Muscle layer of duodenum (tissue), 2 donors: ENCODE data around the gene RAD51B.

ENCODE experiments used
- H3K27ac ChIP-seq: one replicate; pipeline ENCODE4 v1.7.0; 2013; ENCODE audit warnings: mild to moderate bottlenecking, low read length
- H3K27me3 ChIP-seq: one replicate; pipeline ENCODE4 v1.7.0; 2013; ENCODE audit warnings: low read depth, mild to moderate bottlenecking, control low read depth, low read length
- H3K36me3 ChIP-seq, 2 donors: one replicate each; pipeline ENCODE4 v1.7.0; 2013; ENCODE audit warnings: low read length in 2 of 2, control low read depth in 1 of 2, mild to moderate bottlenecking in 1 of 2; ENCODE audit not compliant: insufficient read depth in 2 of 2, control insufficient read depth in 1 of 2
- H3K4me1 ChIP-seq, 2 donors: one replicate each; pipeline ENCODE4 v1.7.0; 2013; ENCODE audit warnings: low read length in 2 of 2, mild to moderate bottlenecking in 2 of 2, control low read depth in 1 of 2, moderate library complexity in 1 of 2; ENCODE audit not compliant: insufficient read depth in 2 of 2, control insufficient read depth in 1 of 2
- H3K4me3 ChIP-seq, 2 donors: one replicate each; pipeline ENCODE4 v1.7.0; 2013; ENCODE audit warnings: low read length in 2 of 2, low read depth in 1 of 2, mild to moderate bottlenecking in 1 of 2
- H3K9me3 ChIP-seq, 2 donors: one replicate each; pipeline ENCODE4 v1.7.0; 2013; ENCODE audit warnings: low read length in 2 of 2, control low read depth in 1 of 2, mild to moderate bottlenecking in 1 of 2; ENCODE audit not compliant: control insufficient read depth in 1 of 2
- donor health status: healthy.

The RAD51B gene

DNA sequence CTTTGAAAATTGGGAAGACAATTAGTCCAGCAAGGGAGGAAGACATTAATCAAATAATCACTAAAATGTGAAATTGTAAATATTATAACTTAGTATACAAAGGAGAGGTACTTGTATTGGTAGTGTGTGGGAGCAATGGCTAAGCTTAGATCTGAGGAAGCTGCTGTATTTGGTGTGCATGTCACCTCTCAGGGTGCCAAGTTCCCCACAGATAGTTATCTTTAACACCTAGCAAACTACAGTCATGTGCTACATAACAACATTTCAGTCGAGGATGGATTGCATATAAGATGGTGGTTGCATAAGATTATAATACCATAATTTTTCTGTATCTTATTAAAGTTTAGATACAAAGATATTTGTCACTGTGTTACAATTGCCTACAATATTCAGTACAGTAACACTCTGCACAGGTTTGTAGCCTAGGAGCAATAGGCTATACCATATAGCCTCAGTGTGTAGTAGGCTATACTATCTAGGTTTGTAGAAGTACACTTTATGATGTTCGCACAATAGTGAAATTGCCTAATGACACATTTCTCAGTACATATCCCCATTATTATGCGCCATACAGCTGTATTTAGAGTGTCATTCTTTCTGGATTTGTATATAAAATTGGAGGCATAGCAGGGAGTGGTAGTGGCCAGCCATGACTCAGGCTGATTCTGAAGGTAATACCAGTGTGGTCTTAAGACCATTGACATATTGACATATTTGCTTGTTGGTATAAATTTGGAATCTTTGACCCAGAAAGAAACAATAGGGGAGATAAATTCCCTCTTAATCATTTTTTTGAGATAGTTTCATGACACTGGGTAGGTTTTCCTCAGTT is 55.8 kb downstream of the RAD51B start:
- H3K4me1 ChIP-seq, result no peaks in the 10 kb centered on the region
- H3K4me3 ChIP-seq, result no peak overlapping the region
- H3K36me3 ChIP-seq, result no peaks in the 10 kb centered on the region
- H3K27me3 ChIP-seq, result no peaks in the 10 kb centered on the region
- H3K27ac ChIP-seq, result no peak overlapping the region
- no peaks in the 10 kb centered on the region for H3K9me3 ChIP-seq

DNA sequence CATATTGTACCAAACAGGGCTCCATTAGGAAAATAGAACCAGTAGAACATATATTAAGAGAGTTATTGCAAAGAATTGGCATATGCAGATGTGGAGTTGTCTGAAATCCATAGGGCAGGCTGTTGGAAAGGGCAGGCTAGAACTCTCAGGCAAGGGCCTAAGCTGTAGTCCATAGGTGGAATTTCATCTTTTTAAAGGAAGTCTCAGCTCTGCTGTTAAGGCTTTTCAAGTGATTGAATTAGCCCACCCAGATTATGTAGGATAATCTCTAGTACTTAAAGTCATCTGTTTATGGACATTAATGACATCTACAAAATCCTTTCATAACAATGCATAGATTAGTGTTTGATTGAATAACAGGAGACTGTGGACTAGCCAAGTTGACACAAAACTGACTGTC is 59.4 kb downstream of the RAD51B start:
- no peaks in the 10 kb centered on the region for H3K36me3 ChIP-seq
- no peaks in the 10 kb centered on the region for H3K4me1 ChIP-seq
- H3K4me3 ChIP-seq, result no peak overlapping the region
- H3K9me3 ChIP-seq, result no peaks in the 10 kb centered on the region
- no peaks in the 10 kb centered on the region for H3K27me3 ChIP-seq
- H3K27ac ChIP-seq, result no peak overlapping the region

DNA sequence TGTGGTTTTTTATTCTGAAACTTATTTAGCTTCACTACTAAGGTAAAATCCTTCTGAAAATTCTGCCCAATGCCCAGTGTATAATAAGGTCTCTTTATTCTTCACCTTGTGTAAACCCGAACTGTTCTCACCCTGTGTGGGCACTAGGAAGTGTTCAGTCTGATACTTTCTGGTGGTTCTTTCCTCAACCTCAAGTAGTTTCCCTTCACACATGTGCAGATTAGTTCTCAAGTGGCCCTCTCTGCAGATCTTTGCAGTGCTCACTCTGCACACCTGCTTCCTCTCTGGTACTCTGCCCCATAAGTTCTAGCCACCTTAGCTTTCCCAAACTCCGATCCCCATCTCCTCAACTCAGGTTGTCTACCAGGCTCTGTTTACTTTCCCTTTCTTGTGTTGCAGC is 61.6 kb downstream of the RAD51B start:
- Histone ChIP-seq H3K27ac (no peak overlapping the region), H3K4me3 (no peak overlapping the region), H3K36me3 (no peaks in the 10 kb centered on the region), H3K4me1 (no peaks in the 10 kb centered on the region), H3K9me3 (no peaks in the 10 kb centered on the region), H3K27me3 (no peaks in the 10 kb centered on the region)

DNA sequence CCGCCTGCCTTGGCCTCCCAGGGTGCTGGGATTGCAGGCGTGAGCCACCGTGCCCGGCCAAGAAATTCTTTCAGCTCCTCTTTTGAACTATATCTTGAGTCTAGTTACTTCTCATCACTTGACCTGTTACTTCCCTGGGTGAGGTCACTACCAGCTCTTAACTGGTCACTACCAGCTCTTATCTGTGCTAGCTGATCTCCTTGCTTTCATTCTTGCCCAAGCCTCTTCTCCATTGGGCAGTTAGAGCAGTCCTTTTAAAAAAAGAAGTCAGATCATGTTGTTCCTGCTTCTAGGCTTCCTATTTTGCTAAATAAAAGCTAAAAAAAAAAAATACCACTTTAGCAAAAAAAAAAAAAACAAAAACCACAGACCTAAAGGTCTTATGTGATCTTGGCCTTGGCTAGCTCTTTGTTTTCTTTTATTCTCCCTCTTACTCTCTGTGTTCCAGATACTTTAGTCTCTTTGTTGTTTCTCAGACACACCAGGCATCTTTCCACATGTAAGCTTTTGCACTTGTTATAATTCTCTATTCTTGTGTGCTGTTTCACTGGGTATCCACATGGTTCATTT is 63.5 kb downstream of the RAD51B start:
- no peak overlapping the region for H3K4me3 ChIP-seq
- H3K9me3 ChIP-seq, result no peaks in the 10 kb centered on the region
- no peaks in the 10 kb centered on the region for H3K4me1 ChIP-seq
- no peaks in the 10 kb centered on the region for H3K36me3 ChIP-seq
- no peak overlapping the region for H3K27ac ChIP-seq
- no peaks in the 10 kb centered on the region for H3K27me3 ChIP-seq

DNA sequence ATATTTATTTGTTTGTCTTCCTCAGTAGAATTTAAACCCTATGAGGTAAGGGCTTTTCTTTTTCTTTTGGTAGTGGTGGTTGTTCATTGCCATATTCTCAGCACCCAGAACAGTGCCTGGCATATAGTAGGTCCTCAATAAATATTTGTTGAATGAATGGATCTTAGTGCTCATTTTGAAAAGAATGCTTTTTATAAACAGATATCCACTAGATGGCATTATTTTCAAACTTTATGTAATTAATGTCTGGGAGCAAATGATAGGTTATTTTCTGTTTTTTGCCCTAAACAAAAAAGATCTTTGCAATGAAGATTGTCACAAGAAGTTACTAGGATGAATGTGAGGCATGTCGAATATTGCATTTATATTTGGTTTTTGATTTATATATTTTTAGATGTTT is 64.1 kb downstream of the RAD51B start:
- Histone ChIP-seq H3K27ac (no peak overlapping the region), H3K4me3 (no peak overlapping the region), H3K36me3 (no peaks in the 10 kb centered on the region), H3K4me1 (no peaks in the 10 kb centered on the region), H3K27me3 (no peaks in the 10 kb centered on the region), H3K9me3 (no peaks in the 10 kb centered on the region)

DNA sequence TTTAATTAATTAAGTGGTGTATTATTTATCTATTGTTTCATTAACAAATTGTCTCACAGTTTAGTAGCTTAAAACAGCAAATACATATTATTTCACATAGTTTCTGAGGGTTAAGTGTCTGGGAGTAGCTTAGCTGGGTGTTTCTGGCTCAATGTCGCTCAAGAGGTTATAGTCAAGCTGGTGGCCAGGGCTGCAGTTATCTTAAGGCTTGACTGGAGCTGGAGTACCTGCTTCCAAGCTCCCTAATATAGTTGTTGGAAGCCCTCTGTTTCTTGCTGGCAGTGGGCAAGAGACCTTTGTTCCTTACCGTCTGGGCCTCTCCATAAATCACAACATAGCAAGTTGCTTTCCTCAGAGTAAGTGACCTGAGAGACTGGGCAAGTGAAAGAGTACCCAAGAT is 66.6 kb downstream of the RAD51B start:
- no peak overlapping the region for H3K4me3 ChIP-seq
- no peak overlapping the region for H3K27ac ChIP-seq
- no peaks in the 10 kb centered on the region for H3K9me3 ChIP-seq
- H3K4me1 ChIP-seq, result no peaks in the 10 kb centered on the region
- H3K27me3 ChIP-seq, result no peaks in the 10 kb centered on the region
- H3K36me3 ChIP-seq, result no peaks in the 10 kb centered on the region

DNA sequence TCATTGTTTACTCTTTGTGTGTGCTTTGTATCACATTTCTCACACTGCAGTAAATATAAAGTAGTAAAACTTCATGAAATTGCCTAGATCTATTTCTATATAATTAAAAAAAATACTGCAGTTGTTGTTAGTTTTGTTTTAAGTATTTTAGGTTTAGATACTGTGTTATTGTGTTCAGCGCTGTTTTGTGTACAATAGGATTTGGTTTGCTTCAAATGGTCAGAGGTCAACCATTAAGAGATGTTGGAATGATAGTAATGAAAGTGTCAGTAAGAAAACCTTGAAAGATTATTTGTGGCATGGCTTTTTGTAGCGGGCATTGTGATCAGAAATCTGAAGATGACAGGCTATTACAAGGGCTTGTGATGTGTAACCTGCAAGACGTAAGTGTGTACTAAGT is 67.9 kb downstream of the RAD51B start:
- H3K4me1 ChIP-seq, result no peaks in the 10 kb centered on the region
- no peak overlapping the region for H3K27ac ChIP-seq
- no peak overlapping the region for H3K4me3 ChIP-seq
- no peaks in the 10 kb centered on the region for H3K36me3 ChIP-seq
- H3K9me3 ChIP-seq, result no peaks in the 10 kb centered on the region
- no peaks in the 10 kb centered on the region for H3K27me3 ChIP-seq

DNA sequence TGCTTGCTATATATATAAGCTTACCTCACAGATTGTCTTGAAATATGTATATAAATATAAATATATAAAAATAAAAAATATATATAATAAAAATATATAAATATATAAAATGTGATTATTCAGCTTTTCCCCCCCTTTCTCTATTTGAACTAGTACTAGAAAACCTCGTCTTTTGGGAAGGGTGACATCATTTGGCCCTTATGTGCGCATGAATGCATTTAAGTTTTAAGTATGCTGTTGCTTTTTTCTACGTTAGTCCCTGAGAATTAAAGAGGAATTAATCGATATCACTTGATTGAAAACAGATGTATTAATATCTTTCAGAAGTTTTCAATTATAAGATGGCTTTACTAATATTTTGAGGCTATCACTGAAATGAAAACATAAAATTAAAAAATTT is 69.9 kb downstream of the RAD51B start:
- Histone ChIP-seq H3K36me3 (no peaks in the 10 kb centered on the region), H3K27me3 (no peaks in the 10 kb centered on the region), H3K9me3 (no peaks in the 10 kb centered on the region)

DNA sequence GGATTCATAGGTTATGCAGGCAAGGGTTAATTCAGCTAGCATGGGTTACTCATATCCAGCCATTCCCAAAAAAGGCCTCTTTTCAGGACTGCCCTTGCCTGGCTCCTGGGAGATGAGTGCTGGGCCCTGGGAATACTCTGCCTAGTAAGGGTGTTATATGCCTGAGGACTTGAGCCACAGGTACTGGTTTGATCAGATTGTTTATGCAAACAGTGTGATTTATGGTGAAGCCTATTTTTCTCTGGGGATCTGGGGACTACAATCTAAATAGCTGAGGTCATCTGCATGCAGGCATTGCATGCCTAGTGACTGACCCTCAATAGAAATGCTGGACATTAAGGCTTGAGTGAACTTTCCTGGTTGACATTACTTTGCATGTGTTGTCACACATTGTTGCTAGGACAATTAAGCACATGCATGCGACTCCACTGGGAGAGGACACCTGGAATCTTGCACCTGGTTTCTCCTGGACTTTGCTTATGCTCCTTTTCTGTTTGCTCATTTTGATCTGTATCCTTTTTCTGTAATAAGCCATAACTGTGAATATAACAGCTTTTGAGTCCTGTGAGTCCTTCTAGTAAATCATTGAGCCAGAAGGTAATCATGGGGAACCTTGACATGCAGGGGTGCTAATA is 73.0 kb downstream of the RAD51B start:
- H3K36me3 ChIP-seq, result no peaks in the 10 kb centered on the region
- H3K27me3 ChIP-seq, result no peaks in the 10 kb centered on the region
- no peaks in the 10 kb centered on the region for H3K9me3 ChIP-seq
- H3K4me1 ChIP-seq, result no peaks in the 10 kb centered on the region
- no peak overlapping the region for H3K27ac ChIP-seq
- H3K4me3 ChIP-seq, result no peak overlapping the region

More for the DNA sequence above, 69.9 kb downstream of the RAD51B start:
- H3K27ac ChIP-seq, result no peak overlapping the region
- no peaks in the 10 kb centered on the region for H3K4me1 ChIP-seq
- H3K4me3 ChIP-seq, result no peak overlapping the region

DNA sequence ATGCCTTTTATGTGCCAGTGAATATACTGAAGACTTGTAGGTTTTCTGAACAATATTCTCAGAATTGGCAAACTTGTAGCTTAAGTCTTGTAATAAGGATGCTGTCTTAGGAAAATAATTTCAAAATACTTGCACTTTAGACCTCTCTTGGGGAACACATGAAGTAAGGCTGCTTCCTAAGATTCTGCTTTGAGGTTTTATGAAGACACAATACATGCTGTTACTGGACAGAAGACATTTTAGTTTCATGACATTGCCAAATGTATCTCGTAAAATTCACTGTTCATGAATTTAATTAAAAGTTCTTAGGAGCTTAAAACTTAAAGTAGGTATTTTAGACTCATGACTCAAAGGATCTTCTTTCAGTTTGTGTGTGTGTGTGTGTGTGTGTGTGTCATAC is 80.7 kb downstream of the RAD51B start:
- H3K27me3 ChIP-seq, result no peaks in the 10 kb centered on the region
- H3K27ac ChIP-seq, result no peak overlapping the region
- no peaks in the 10 kb centered on the region for H3K36me3 ChIP-seq
- H3K9me3 ChIP-seq, result peaks cover 5 to 6% of the 10 kb centered on the region in 2 donors
- H3K4me1 ChIP-seq, result no peaks in the 10 kb centered on the region
- H3K4me3 ChIP-seq, result no peak overlapping the region

DNA sequence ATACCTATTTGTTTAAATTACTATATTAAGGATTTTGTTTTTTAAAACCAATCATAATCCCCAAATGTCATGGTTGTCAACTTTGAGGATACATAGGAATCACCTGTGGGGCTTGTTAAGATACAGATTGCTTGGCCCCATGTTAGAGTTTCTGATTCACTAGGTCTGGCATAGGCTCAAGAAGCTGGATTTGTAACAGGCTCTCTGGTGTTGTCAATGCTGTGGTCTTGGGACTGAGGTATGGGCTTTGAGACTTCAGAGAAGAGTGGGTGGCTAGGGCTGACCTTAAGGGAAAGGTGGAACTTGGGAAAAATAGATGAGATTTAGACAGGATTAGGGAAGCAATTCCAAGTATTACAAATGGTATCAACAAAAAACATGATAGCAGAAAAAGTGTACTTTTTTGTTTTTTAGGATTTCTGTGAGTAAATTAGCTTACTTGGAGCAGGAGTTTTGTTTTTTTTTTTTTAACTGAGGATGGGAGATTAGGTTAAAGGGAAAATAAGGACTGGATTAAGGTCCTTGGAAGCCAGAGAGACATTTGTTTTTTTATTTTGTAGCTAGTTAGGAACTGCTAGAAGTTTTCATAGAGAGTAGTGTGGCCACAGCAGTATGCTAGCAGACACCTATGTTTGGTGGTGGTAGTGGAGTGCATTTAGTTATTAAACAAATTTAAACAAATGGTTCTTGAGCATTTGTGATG is 88.6 kb downstream of the RAD51B start:
- no peaks in the 10 kb centered on the region for H3K27me3 ChIP-seq
- H3K36me3 ChIP-seq, result no peaks in the 10 kb centered on the region
- no peak overlapping the region for H3K4me3 ChIP-seq
- H3K4me1 ChIP-seq, result no peaks in the 10 kb centered on the region
- peaks cover 0 to 2% of the 10 kb centered on the region in 2 donors for H3K9me3 ChIP-seq
- H3K27ac ChIP-seq, result no peak overlapping the region
